LNCaP clone FGC (cell line): Measurements from ENCODE around the gene PTPRD.

Source experiments
- DNase-seq: peaks from one replicate; pipeline ENCODE4 v3.0.0-alpha.2; 2011; ENCODE audit warnings: low read depth
- H3K4me3 ChIP-seq: 2 replicates; pipeline ENCODE4 v1.5.1; 2011; ENCODE audit warnings: mild to moderate bottlenecking, low read depth, low read length, control low read depth
- CTCF ChIP-seq: IDR thresholded peaks from 2 replicates; pipeline ENCODE4 v1.5.1; 2012; ENCODE audit warnings: mild to moderate bottlenecking; ENCODE audit not compliant: control insufficient read depth, insufficient read depth; ENCODE audit errors: extremely low read depth

PTPRD gene

GRCh38 chr9:8696516-8696915 is 1916.3 kb downstream of the PTPRD start:
- no peak for TF ChIP-seq CTCF
- H3K4me3 ChIP-seq: no peak overlapping the region
- no peak for DNase-seq

- no peak overlapping the region for H3K4me3 ChIP-seq
- no peak for TF ChIP-seq CTCF
- no peak for DNase-seq
Observed at GRCh38 chr9:8694983-8695588, 1917.7 kb downstream of the PTPRD start.

- no peak for DNase-seq
- no peak overlapping the region for H3K4me3 ChIP-seq
- no peak for TF ChIP-seq CTCF
Observed at GRCh38 chr9:8693464-8693863, 1919.3 kb downstream of the PTPRD start.

GRCh38 chr9:8686516-8686915 is 1926.3 kb downstream of the PTPRD start:
- DNase-seq: no peak
- no peak for TF ChIP-seq CTCF
- no peak overlapping the region for H3K4me3 ChIP-seq

- no peak for TF ChIP-seq CTCF
- DNase-seq: no peak
- no peak overlapping the region for H3K4me3 ChIP-seq
Observed at GRCh38 chr9:8685825-8686224, 1927.0 kb downstream of the PTPRD start.

GRCh38 chr9:8684978-8685708 is 1927.7 kb downstream of the PTPRD start:
- DNase-seq: no peak
- no peak for TF ChIP-seq CTCF

GRCh38 chr9:8683496-8683895 is 1929.3 kb downstream of the PTPRD start:
- DNase-seq: no peak
- no peak overlapping the region for H3K4me3 ChIP-seq
- TF ChIP-seq CTCF: no peak

More at GRCh38 chr9:8684978-8685708, 1927.7 kb downstream of the PTPRD start:
- no peak overlapping the region for H3K4me3 ChIP-seq
